Hematopoietic multipotent progenitor cell treated with erythropoietin and hydrocortisone succinate and interleukin-3 and kit ligand, for 15 days (in vitro differentiated cells): ENCODE results near the gene CENPE.
"Not testable (repeated sequence)": the region's sequence is repeated elsewhere in the genome, so short reads cannot be mapped to it uniquely, and the experiment has no call there.

Experiments
- DNase-seq: peaks from one replicate; pipeline ENCODE4 v3.0.0-alpha.2; 2015; ENCODE audit warnings: low spot score

Gene CENPE

DNA sequence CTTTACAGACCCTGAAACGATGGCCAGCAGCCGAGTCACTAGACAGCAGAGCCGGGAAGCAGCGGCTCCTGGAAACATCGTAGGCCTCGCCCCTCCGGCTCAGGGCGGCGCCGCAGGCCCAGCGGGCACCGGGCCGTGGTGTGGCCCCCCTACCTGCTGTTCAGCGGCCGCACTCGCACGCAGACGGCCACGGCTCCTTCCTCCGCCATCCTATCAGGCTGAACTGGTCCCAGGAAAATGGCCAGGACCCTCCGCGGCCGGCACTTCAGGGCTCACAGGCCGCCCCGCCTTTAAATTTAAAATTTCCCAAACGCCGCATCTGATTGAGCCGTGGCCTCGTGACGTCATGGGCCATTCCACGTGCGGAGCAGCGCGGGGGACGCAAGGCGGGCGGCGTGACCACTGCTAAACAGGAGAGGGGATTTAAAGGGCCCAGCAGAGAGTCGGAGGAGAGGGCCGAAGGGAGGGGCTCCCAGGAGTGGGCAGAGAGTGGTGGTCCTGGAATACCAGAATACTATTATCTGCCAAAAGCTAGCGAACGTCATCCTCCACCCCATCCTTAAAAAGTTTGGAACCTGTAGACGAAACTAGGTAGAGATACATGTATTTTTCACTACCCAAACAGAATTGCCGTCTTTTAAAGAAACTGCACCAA is at the start of gene CENPE:
CENPE (minus strand) TSS at position 233 of the 655 bp plus-strand sequence; CDS start at position 209, 24 bp downstream.
- DNase-seq = peak; percentile 90

DNA sequence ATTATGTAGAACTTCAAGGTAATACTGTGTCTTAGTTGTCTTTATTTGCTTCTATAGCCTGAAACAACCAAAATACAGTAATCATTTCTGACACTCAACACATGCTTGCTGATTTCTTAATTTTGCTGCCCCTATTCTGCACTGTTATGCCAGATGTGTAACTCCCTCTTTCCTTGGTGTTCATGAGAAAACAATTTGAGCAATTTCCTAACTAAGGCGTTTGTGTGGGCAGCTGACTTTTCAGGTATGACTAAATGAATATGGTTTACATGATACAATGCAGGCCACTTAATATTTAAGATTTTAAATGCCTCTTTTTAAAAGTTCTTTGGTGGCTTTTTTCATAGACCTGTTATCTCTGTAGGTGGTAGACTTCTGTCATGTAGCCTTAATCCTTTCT is 46.1 kb upstream of the CENPE start:
- no peak for DNase-seq

DNA sequence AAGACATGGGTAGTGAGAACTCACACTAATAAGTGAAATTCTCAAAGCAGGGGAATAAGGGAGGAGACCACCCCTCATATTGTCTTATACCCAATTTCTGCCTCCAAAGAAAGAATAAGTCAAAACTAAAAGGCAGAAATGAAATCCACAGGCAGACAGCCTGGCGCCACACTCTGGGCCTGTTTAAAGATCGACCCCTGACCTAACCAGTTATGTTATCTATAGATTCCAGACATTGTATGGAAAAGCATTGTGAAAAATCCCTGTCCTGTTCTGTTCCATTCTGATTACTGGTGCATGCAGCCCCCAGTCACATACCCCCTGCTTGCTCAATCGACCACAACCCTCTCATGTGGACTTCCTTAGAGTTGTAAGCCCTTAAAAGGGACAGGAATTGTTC is 32.8 kb upstream of the CENPE start:
- DNase-seq = not testable (repeated sequence)

DNA sequence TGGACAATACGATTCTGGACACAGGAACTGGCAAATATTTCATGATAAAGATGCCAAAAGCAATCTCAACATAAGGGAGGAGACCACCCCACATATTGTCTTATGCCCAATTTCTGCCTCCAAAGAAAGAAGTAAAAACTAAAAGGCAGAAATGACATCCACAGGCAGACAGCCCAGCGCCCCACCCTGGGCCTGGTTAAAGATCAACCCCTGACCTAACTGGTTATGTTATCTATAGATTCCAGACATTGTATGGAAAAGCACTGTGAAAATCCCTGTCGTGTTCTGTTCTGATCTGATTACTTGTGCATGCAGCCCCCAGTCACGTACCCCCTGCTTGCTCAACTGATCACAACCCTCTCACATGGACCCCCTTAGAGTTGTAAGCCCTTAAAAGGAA is 25.4 kb upstream of the CENPE start:
- DNase-seq = not testable (repeated sequence)

- DNase-seq = no peak
Measured at GRCh38 chr4:103207673-103208072, 9.5 kb upstream of the CENPE start.

DNA sequence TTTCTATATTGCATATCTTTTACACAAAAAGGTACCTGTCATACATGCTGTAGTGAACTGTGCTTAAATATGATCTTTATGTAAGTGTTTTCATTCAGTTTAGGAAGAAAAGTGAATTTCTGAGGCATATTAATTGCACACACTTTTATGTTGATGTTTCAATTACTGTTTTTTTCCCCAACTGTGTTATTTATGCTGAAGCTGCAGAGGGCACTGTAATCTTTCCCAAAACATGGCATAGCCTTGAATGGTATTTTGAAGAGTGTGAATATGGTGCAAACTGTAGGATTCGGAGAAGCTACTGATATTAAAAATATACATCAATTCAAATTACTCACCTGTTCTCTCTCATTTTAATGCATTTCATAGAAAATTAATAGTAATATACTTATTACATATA is 6.0 kb upstream of the CENPE start:
- DNase-seq = no peak

DNA sequence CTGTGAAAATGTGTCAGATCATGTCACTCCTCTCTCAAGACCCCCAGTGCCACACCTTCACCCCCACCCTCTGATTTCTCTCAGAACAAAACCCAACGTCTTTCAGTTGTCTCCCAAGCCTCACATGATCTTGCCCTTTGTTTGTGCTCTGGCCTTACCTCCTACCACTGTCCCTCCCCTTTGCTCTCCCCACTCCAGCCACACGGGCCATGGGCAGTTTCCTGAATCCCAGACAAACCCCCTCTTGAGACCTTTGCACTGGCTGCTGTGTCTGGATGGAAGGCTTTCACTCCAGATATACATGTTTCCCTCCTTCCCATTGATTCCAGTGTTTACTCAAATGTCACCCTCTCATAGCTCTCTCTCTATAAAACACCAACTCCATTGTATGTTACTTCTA is 3.6 kb upstream of the CENPE start:
- DNase-seq = no peak

DNA sequence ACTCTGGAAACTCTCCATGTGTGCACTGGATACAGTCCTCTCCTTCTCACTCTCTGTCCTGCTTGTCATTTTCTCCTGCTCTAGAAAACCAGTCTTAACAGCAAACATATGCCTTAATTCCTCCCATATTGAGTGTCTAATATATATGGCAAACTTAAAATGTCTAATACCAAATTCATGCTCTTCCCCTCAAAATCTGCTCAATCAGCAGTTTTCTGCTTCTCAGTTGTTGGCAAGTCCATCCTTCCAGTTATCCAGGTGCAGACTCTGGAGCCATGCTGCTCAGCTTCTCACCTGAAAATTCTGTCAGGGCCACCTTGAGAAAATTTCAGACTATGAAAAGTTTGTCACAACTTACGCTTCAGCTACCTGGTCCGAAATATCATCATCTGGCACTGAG is 3.1 kb upstream of the CENPE start:
- DNase-seq = no peak

DNA sequence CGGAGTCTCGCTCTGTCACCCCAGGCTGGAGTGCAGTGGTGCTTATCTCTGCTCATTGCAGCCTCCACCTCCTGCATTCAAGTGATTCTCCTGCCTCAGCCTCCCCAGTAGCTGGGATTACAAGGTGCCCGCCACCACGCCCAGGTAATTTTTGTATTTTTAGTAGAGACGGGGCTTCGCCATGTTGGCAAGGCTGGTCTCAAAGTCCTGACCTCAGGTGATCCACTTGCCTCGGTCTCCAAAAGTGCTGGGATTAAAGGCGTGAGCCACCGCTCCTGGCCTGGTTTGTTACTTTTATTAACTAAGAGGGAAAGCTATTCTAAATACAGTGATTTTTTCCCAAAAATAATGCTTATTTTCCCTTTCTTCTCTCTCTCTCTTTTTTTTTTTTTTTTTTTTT is 866 bp upstream of the CENPE start:
- DNase-seq = no peak

GRCh38 chr4:103197765-103198110 is 405 bp downstream of the CENPE start:
- DNase-seq = no peak

DNA sequence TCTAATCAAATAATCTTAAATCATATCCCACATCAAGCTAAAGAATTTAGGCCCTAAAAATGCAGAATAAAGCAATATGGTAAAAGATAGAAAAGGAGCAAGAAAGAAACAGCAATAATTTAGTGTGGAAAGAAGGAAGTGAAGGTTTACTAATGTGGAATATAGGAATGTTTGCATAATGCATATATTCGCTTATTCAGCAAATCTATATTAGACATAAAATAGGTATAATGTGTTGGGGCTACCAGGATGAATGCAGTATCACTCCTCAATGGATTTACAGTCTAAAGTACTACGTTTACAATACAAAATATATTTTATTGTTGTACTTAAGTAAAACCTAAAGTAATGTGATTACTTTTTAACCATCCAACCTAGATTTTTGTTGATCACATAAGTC is 4.7 kb downstream of the CENPE start:
- DNase-seq = no peak

DNA sequence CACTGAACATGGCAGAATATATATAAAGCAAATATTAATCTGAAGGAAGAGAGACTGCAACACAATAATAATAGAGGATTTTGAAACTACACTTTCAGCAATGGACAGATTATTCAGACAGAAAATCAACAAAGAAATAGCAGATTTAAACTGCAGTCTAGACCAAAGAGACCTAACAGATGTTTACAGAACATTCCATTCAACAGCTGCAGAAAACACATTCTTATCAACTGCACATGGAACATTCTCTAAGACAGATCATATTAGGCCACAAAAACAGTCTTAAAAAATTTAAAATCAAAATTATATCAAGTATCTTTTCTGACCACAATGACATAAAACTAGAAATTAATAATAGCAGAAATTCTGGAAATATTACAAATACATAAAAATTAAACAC is 27.1 kb downstream of the CENPE start:
- DNase-seq = no peak

- not testable (repeated sequence) for DNase-seq
Measured at GRCh38 chr4:103169750-103170149, 28.4 kb downstream of the CENPE start.

DNA sequence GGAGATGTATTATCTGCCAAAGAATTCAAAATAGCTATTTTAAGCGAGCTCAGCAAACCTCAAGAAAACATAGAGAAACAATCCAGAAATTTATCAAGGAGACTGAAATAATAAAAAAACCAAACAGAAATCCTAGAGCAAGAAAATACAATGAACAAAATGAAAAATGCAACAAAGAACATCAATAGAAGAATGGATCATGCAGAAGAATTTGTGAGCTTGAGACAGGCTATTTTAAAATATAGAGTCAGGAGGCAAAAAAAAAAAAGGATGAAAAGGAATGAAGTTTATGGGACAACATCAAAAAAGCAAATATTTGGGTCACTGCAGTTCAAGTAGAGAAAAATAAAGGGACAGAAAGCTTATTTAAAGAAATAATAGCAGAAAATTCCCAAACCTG is 29.1 kb downstream of the CENPE start:
- no peak for DNase-seq

- DNase-seq = no peak
Measured at GRCh38 chr4:103162176-103162575, 36.0 kb downstream of the CENPE start.

- DNase-seq = no peak
Measured at GRCh38 chr4:103158760-103159159, 39.4 kb downstream of the CENPE start.

- DNase-seq = no peak
Measured at GRCh38 chr4:103156106-103156505, 42.0 kb downstream of the CENPE start.

DNA sequence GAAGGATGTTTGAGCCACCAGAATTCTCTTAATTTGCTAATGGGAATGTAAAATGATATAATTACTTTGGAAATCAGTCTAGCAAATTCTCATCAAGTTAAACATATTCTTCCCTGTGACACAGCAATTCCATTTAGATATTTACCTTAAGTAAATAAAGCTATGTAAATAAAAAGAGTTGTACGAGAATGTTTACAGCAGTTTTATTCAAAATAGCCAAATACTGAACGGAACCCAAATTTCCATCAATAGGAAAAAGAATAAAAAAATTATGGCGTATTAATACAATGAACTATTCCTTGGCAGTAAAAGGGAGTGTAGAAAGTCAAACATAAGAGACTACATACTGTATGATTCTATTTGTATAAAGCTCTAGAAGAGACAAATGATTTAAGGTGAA is 45.8 kb downstream of the CENPE start:
- no peak for DNase-seq

DNA sequence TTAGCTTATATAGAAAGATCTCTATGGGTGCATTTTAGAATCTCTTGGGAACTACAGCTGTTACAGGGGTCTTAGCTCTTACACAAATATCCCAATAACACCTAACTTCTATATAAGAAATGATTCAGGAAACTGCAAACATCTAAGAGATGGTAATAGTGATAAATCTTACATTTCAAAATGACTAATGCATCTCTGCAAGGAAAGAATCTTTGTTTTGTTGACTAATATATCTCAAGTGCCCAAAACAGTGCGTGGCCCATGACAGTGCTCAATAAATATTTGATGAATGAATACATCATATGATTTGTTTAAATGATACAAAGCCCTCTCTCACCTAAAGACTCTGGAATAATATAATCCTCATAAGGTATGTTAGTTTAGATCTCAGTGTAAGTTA is 47.5 kb downstream of the CENPE start:
- DNase-seq = no peak

- DNase-seq = no peak
Measured at GRCh38 chr4:103144926-103145325, 53.2 kb downstream of the CENPE start.

GRCh38 chr4:103137446-103137827 is 60.7 kb downstream of the CENPE start:
- DNase-seq = no peak

DNA sequence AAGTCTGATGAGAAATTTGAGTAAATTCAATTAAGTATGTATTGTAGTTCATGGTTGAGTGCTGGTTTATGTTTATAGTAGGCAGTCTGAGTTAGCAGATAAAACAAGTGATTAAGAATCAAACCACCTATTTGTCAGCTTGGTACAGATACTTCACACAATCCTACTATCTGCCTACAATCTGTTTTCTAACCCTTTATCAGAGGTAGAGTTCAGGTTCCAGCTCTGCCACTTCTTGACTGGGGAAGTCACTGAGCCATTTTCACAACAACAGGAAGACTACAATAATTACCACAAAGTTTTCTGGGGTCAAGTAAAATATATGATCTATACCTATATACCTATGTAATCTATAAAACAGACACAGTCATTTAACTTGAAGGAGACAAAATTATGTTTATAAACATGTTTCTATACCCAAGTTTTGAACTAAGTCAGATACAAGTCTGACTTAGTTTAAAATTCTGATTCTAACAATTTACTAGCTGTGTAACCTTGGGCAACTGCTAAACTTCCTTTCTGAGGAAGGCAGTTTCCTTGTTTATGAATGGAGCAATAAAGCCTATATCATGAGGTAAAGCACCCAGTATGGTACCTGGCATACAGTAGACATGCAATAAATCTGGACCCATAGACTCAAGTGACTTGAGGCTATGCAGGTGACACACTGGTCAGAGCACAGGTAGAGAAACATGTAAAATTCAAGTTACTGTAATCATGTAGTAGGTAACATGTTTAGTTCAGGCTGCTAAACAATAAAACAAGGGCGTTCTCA is 61.3 kb downstream of the CENPE start:
- no peak for DNase-seq

- no peak for DNase-seq
Measured at GRCh38 chr4:103129174-103129573, 69.0 kb downstream of the CENPE start.

GRCh38 chr4:103126126-103126525 is 72.0 kb downstream of the CENPE start:
- no peak for DNase-seq
